Peyer's patch (tissue), 4 donors: ENCODE data around the gene CD80.

ENCODE experiments used
- POLR2A ChIP-seq, 2 donors: fragments of 450-650 bp; IDR thresholded peaks; one replicate each; pipeline ENCODE4 v1.5.1; 2017; ENCODE audit warnings: antibody characterized with exemption in 2 of 2, mild to moderate bottlenecking in 2 of 2, moderate library complexity in 2 of 2
- TF ChIP-seq, protein P1 (sequence below), 6 experiments: fragments of 450-650 bp in 4 of 6; fragments of 200-600 bp in 2 of 6; sonication (generic) in 1 of 6; IDR thresholded peaks; one replicate each; pipeline ENCODE4 v1.5.1; 2017 to 2019; ENCODE audit warnings: antibody characterized with exemption in 6 of 6, mild to moderate bottlenecking in 3 of 6, moderate library complexity in 1 of 6

DNA sequence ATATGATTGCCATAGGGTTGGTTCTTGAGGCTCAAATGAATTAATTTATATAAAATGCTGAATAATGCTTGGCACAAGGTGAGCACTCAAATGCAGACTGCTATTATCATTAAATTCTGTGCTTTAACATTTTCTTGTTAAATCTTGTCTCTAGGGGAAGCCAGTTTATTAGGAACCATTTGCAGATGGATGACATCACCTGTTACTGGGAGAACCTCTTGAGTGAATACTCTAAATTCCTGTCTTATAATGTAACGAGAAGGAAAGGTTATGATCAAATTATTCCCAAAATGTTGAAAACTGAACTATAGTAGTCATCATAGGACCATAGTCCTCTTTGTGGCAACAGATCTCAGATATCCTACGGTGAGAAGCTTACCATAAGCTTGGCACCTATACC is 67.3 kb downstream of the CD80 start:
- TF ChIP-seq, protein P1, sequence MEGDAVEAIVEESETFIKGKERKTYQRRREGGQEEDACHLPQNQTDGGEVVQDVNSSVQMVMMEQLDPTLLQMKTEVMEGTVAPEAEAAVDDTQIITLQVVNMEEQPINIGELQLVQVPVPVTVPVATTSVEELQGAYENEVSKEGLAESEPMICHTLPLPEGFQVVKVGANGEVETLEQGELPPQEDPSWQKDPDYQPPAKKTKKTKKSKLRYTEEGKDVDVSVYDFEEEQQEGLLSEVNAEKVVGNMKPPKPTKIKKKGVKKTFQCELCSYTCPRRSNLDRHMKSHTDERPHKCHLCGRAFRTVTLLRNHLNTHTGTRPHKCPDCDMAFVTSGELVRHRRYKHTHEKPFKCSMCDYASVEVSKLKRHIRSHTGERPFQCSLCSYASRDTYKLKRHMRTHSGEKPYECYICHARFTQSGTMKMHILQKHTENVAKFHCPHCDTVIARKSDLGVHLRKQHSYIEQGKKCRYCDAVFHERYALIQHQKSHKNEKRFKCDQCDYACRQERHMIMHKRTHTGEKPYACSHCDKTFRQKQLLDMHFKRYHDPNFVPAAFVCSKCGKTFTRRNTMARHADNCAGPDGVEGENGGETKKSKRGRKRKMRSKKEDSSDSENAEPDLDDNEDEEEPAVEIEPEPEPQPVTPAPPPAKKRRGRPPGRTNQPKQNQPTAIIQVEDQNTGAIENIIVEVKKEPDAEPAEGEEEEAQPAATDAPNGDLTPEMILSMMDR (IDR thresholded peaks at IDR 0.05) = no peak
- TF ChIP-seq POLR2A (IDR thresholded peaks at IDR 0.05) = no peak
